Caki2 (cell line): Measurements from ENCODE around the gene PLEKHG2. TPM values are rescaled to one million over a fixed set of nuclear protein-coding genes. Genes with fewer than 3 reads are reported as not detected.
"Not testable (repeated sequence)": the region's sequence is repeated elsewhere in the genome, so short reads cannot be mapped to it uniquely, and the experiment has no call there.

Experiments
- DNase-seq: peaks from one replicate; pipeline ENCODE4 v3.0.0-alpha.2; 2015; ENCODE audit warnings: low read depth
- in situ Hi-C: cut with HindIII; loops from 2 replicates; pipeline ENCODE4 v1.10.0; 2016; ENCODE audit warnings: low sequenced_read_pairs, low pct_unique_long_range_greater_than_20kb, mixed read lengths
- total RNA-seq: library from RNA; depleted of rRNA; stranded (reverse); fragments of >200 nt; shearing (Covaris generic); gene quantifications from 2 replicates; pipeline ENCODE4 v1.2.3, GENCODE V29; 2014; ENCODE audit warnings: low replicate concordance; rRNA removed

The PLEKHG2 gene
- total RNA-seq = 5.1 and 34.1 TPM in 2 replicates

- in situ Hi-C loops = no loop called here
- DNase-seq = peak; percentile 100
Measured at GRCh38 chr19:39412100-39412866, at the start of gene PLEKHG2. Gene PLEKHG2 (plus strand): TSS chr19:39412669. CDS start chr19:39414087, 1,418 bp downstream.

DNA sequence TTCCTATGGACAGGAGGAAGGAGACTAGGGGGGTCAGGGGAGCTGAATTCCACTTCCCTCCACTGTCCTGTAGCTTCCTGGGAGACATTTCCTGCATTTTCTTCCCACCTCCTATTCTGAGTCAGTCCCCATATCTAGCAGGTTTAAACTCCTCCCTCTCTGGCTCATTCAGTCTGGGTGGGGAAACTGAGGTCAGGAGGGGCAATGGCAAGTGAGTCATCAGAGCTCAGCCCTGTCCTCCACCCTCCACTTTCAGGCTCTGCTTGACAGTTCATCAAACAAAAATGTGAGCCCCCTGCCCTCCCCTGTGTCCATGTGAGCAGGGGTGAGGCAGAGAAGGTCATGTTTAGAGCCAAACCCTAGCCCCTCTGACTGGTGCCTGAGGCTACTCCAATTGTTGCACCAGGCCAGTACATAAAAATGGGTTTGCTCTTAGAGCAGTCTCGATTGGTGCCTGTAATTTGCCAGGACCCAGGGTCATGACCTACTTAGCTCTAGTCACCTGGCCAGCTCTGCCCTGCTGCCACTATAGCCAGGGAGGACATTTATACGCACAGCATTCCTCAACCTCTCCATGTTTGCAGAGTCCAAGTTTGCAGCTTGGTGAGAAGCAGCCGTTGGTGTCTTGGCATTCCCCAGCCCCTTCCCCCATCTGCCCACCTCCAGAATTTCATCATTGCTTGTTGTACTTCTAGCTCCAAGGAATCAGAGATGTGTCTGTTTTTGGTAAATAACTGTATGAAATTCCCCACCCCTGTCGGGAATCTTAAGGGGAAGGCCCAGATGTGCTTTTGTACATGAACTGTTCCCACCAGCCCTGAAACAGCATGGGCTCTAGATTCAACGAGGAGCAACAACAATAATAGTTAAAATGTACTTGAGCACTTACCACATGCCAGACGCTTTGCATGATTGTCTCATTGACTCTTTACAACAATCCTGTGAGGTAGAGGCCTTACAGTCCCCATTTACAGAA lies 49.5 kb upstream of the PLEKHG2 start:
- DNase-seq = peak; percentile 66
- in situ Hi-C loops = no loop called here

DNA sequence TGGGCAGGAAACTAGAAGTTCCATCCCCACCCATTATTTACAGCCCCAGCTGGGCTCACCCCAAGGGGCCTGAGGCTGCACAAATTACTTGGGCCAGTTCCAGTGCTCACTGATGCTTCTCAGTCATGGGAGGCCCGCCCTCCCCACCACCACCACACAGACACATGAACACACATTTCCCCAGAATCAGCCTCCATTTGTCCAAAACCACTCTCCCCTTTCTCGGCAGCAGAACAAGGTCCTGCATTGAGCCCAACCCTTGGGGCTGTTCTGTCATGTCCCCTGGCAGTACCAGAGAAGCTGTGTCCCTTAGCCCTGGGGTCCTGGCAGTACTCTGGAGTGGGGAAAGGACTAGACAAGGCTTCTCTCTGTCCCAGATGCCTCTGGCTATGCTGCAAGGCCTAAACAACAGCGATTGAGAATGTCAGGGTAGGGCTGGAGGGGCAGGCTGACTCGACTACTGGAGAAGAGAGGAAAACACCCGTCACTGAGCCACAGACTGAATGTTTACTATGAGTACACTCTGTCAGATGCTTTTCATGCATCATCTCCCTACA lies 48.5 kb upstream of the PLEKHG2 start:
- no peak for DNase-seq
- in situ Hi-C loops = no loop called here

DNA sequence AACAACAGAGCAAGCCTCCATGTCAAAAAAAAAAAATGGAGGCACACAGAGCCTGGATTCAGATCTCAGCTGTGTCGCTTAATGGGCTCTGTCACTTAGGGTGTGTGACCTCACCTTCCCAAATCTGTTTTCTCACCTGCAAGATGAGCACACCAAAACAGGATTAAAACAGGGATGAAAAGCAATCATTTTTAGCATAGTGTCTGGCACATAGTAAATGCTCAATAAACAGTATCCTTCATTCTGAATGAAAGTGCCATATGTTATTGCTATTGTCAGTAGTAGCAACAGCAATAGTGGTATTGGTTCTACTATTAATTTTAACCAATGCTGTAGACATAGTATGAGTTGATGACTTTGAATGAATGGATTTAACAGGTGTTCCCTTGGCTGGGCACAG lies 46.9 kb upstream of the PLEKHG2 start:
- in situ Hi-C loops = no loop called here
- DNase-seq = no peak

- in situ Hi-C loops = no loop called here
- no peak for DNase-seq
Measured at GRCh38 chr19:39369200-39369599, 43.3 kb upstream of the PLEKHG2 start.

- DNase-seq = no peak
- in situ Hi-C loops = no loop called here
Measured at GRCh38 chr19:39370735-39371134, 41.7 kb upstream of the PLEKHG2 start.

- in situ Hi-C loops = no loop called here
- no peak for DNase-seq
Measured at GRCh38 chr19:39372047-39372802, 40.2 kb upstream of the PLEKHG2 start.

DNA sequence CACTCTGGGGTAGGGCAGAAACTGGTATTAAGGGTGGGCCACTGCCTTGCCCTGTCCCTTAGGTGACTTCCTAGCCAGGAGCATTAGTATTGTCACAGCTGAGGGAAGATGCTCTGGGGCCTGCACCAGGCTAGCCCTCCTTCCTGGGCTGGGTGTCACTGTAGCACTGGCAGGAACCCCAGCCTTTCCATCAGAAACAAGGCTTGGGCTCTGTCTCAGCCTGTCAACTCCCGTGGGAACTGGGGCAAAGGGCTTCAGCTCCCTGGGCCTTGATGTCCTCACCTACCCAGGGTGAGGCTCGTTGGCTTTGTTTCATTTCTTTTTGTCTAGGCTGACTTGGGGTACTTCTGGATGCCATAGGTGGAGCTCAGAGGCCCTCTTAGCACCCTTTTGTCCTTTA lies 39.5 kb upstream of the PLEKHG2 start:
- no peak for DNase-seq
- in situ Hi-C loops = no loop called here

DNA sequence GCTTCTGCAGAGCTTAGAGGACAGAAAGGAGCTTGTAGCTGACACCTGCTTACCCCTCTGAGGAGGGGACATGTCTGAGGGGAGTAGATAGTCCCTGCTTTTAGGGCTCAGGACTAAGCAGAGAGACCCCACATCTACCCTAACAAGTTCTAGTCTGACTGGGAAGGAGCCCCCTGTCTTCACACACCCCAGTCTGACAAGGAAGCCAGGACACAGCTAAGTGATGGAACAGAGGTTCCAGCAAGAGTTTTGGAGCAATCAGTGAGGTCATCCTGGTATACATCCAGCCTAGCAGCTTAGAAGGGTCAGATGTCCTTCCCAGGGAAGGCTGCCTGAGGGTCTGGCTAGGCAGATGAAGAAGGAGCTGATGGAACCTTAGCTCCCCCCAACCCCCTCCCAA lies 36.5 kb upstream of the PLEKHG2 start:
- in situ Hi-C loops = no loop called here
- no peak for DNase-seq

DNA sequence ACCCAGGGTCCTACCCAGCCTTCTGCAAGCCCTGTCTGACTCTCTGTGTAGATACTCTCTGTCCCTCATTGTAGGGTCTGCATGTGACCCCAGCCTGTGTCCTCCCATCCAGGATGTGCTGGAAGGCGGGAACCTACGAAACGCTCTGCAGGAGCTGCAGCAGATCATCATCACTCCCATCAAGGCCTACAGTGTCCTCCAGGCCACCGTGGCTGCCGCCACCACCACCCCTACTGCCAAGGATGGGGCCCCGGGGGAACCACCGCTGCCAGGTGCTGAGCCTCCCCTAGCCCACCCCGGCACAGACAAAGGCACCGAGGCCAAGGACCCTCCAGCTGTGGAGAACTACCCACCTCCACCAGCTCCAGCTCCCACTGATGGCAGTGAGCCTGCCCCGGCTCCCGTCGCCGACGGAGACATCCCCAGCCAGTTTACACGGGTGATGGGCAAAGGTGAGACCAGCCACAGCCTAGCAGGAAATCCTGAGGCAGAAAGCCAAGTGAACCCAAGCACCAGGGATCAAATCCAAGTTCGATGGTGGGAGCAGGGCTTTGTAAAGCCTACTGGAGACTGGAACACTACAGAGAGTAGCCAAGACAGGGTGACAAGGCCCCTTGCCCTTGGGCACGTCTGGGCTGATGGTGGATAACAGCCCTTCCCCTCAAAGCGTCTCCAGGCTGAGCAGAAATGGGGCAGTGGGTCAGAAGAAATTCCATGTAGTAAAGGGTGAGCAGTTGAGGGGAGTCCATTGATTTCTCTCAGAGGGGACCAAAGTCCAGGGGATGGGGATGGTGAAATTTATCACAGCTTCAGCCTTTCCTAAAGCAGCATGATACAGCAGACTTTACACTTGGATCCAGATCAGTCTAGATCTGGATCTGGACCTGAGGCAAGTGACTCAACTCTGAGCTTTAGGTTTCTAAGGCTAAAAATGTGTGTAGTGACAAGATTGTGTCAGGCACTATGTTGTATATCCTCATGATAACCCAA lies 34.8 kb upstream of the PLEKHG2 start:
- no peak for DNase-seq
- in situ Hi-C loops = no loop called here

- in situ Hi-C loops, DNase-seq: not testable (repeated sequence)
Measured at GRCh38 chr19:39379366-39379765, 33.1 kb upstream of the PLEKHG2 start.

DNA sequence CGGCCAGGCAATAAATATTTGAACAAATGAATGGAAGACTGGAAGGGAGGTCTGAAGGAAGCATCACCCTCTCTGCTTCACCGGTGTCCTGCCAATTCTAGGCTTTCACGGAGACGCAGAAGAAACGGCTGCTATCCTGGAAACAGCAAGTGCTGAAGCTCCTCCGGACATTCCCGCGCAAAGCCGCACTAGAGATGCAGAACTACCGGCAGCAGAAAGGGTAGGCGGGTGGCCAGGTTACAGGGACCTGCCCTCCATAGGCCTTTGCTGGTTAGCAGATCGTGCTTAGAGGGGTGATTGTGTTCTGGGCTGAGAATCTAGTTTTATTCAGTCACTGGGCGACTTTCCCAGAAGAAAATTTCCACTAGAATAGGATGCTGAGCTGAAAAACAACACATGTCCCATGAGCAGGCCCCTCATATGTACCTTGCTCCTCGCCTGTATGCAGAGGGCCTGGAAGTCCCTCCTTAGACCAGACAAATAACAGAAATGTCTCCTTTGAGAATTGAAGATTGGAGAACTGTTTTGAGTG lies 32.5 kb upstream of the PLEKHG2 start:
- in situ Hi-C loops = no loop called here
- DNase-seq = no peak

DNA sequence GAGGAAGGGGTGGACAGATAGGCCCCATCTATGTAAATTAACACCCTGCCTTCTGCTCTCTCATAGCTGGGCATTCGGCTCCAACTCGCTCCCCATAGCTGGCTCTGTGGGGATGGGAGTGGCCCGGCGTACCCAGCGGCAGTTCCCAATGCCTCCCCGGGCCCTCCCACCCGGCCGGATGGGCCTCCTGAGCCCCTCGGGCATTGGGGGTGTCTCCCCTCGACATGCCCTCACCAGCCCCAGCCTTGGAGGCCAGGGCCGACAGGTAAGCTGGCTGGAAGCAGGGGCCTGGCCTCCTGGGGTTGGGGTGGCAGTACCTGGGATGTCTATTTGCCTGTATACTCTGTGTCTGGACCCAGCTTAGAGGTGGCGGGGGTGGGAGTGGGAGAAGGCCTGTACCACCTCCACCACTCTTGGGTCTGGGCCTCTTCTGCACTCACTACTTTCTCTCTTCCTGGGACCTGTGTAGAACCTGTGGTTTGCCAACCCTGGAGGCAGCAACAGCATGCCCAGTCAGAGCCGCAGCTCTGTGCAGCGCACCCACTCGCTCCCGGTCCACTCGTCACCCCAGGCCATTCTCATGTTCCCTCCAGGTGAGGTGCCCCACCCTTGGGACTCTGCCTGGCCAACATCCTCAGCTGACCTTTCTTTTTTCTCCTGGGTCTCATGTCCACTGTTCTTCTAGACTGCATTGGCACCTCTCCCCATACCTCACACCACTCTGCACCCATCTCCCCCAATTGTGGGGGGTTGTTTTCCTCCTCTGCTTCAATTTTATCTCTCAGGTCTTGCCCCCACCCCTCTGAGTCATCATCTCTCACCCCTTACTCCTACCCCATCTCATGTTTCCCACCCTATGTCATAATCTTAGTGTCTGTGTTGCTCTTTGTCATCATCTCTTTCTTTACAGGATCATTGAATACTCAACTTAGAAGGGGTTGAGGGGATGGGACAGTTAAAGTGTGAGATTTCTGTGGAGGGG lies 31.7 kb upstream of the PLEKHG2 start:
- in situ Hi-C loops = no loop called here
- no peak for DNase-seq

GRCh38 chr19:39381910-39382611 lies 30.4 kb upstream of the PLEKHG2 start:
- DNase-seq = no peak
- in situ Hi-C loops = no loop called here
